OCI-LY7 (cell line): ENCODE data around the gene DLGAP3. TPM values are rescaled to one million over a fixed set of nuclear protein-coding genes. Genes with fewer than 3 reads are reported as not detected.

Experiments
- Bru-seq: library from RNA; stranded (reverse); fragments of 400-500 nt; gene quantifications from one replicate; lab custom pipeline; 2021; lab: Mats Ljungman, UMichigan
- BruChase-seq, 2 experiments: library from RNA; stranded (reverse); fragments of 400-500 nt; gene quantifications; one replicate each; lab custom pipeline; 2021; lab: Mats Ljungman, UMichigan
- BruUV-seq: library from RNA; stranded (reverse); fragments of 400-500 nt; replicated peaks from 2 replicates; lab custom pipeline; 2021; lab: Mats Ljungman, UMichigan
- CTCF ChIA-PET: fragments of 300-600 bp; sonication (Branson Sonifier 250); formaldehyde crosslinking; loops from one replicate; lab custom pipeline; 2022; ENCODE audit warnings: antibody characterized with exemption; ENCODE audit not compliant: unreplicated experiment; lab: Charles Lee
- POLR2A ChIA-PET: fragments of 300-600 bp; sonication (Branson Sonifier 250); formaldehyde crosslinking; loops from one replicate; lab custom pipeline; 2022; ENCODE audit warnings: antibody characterized with exemption; lab: Charles Lee
- DNase-seq: peaks from one replicate; pipeline ENCODE4 v3.0.0-alpha.2; 2015; ENCODE audit warnings: low spot score
- H2AFZ ChIP-seq: fragments of 200-600 bp; sonication (generic), shearing (Covaris generic); 2 replicates; pipeline ENCODE4 v1.6.1; 2014; ENCODE audit warnings: mild to moderate bottlenecking, antibody characterized with exemption, low read length, moderate library complexity
- H3K27ac ChIP-seq: fragments of 200-600 bp; sonication (generic); 2 replicates; pipeline ENCODE4 v1.5.1; 2014; ENCODE audit warnings: mixed run types, low read depth, mild to moderate bottlenecking, moderate library complexity, low read length, inconsistent platforms; ENCODE audit not compliant: poor library complexity, severe bottlenecking
- H3K36me3 ChIP-seq: fragments of 200-600 bp; sonication (generic); 2 replicates; pipeline ENCODE4 v1.6.1; 2014; ENCODE audit warnings: mild to moderate bottlenecking, antibody characterized with exemption, low read length, moderate library complexity, mixed read lengths; ENCODE audit not compliant: insufficient read depth
- H3K4me1 ChIP-seq: fragments of 200-600 bp; sonication (generic); 2 replicates; pipeline ENCODE4 v1.5.1; 2014; ENCODE audit warnings: mild to moderate bottlenecking, low read length; ENCODE audit not compliant: insufficient read depth, poor library complexity, severe bottlenecking
- H3K4me2 ChIP-seq: fragments of 200-600 bp; sonication (generic); 2 replicates; pipeline ENCODE4 v1.6.1; 2014; ENCODE audit warnings: mild to moderate bottlenecking, low read length
- H3K4me3 ChIP-seq: fragments of 200-600 bp; sonication (generic); 2 replicates; pipeline ENCODE4 v1.5.1; 2014; ENCODE audit warnings: mild to moderate bottlenecking, low read depth, low read length; ENCODE audit not compliant: poor library complexity, severe bottlenecking
- H3K79me2 ChIP-seq: fragments of 200-600 bp; sonication (generic); 2 replicates; pipeline ENCODE4 v1.6.1; 2016; ENCODE audit warnings: low read depth, mild to moderate bottlenecking, low read length, moderate library complexity, mixed read lengths; ENCODE audit not compliant: insufficient read depth
- H3K9me2 ChIP-seq: fragments of 200-600 bp; sonication (generic); 2 replicates; pipeline ENCODE4 v1.6.1; 2016; ENCODE audit warnings: mild to moderate bottlenecking, low read length, mixed read lengths; ENCODE audit not compliant: insufficient read depth
- H3K9me3 ChIP-seq: fragments of 200-600 bp; sonication (generic); 2 replicates; pipeline ENCODE4 v1.6.1; 2014; ENCODE audit warnings: mild to moderate bottlenecking, mixed run types, low read length, mixed read lengths
- H4K20me1 ChIP-seq: fragments of 200-600 bp; sonication (generic); 2 replicates; pipeline ENCODE4 v1.6.1; 2014; ENCODE audit warnings: mild to moderate bottlenecking, antibody characterized with exemption, low read length, moderate library complexity, mixed read lengths; ENCODE audit not compliant: insufficient read depth
- EZH2phosphoT487 ChIP-seq: fragments of 200-600 bp; sonication (generic); IDR thresholded peaks from 2 replicates; pipeline ENCODE4 v1.6.1; 2018; ENCODE audit warnings: low read depth, borderline replicate concordance, mild to moderate bottlenecking, mixed run types, antibody characterized with exemption, low read length, moderate library complexity, mixed read lengths
- intact Hi-C: fragments of 100-400 bp; cut with micrococcal nuclease; formaldehyde crosslinking; loops from one replicate; pipeline ENCODE4 v1.10.0; 2022; ENCODE audit not compliant: unreplicated experiment
- long read RNA-seq: library from polyadenylated mRNA; stranded (forward); transcript quantifications from one replicate; pipeline ENCODE4 v2.0.0, GENCODE V29; 2022
- total RNA-seq, 2 experiments: library from RNA; depleted of rRNA in 1 of 2; stranded (reverse); fragments of >200 nt in 1 of 2; shearing (Covaris generic) in 1 of 2; gene quantifications; 2 replicates each; pipeline ENCODE4 v1.2.3, GENCODE V29; 2014 to 2022
- TF ChIP-seq, protein P1 (sequence below): fragments of 200-600 bp; sonication (generic); conservative IDR thresholded peaks from 2 replicates; pipeline ENCODE4 v1.5.1; 2014; ENCODE audit warnings: mild to moderate bottlenecking, antibody characterized with exemption, low read length, moderate library complexity, mixed read lengths

DLGAP3 gene, protein sequence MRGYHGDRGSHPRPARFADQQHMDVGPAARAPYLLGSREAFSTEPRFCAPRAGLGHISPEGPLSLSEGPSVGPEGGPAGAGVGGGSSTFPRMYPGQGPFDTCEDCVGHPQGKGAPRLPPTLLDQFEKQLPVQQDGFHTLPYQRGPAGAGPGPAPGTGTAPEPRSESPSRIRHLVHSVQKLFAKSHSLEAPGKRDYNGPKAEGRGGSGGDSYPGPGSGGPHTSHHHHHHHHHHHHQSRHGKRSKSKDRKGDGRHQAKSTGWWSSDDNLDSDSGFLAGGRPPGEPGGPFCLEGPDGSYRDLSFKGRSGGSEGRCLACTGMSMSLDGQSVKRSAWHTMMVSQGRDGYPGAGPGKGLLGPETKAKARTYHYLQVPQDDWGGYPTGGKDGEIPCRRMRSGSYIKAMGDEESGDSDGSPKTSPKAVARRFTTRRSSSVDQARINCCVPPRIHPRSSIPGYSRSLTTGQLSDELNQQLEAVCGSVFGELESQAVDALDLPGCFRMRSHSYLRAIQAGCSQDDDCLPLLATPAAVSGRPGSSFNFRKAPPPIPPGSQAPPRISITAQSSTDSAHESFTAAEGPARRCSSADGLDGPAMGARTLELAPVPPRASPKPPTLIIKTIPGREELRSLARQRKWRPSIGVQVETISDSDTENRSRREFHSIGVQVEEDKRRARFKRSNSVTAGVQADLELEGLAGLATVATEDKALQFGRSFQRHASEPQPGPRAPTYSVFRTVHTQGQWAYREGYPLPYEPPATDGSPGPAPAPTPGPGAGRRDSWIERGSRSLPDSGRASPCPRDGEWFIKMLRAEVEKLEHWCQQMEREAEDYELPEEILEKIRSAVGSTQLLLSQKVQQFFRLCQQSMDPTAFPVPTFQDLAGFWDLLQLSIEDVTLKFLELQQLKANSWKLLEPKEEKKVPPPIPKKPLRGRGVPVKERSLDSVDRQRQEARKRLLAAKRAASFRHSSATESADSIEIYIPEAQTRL
- total RNA-seq (2014; rRNA removed; shearing (Covaris generic)) = 0.47 and 0.64 TPM in 2 replicates
- 0.42 and 0.44 TPM in 2 replicates for total RNA-seq (2022)
- Bru-seq, nascent RNA = percentile 14 among the genes with signal in this experiment
- BruChase-seq, experiment 1, labeled RNA remaining after a 6-hour chase = percentile 15 among the genes with signal in this experiment
- BruChase-seq, experiment 2, labeled RNA remaining after a 2-hour chase = percentile 16 among the genes with signal in this experiment
- long read RNA-seq, partial matches to known transcripts = 2 of 2 reads
- long read RNA-seq, other reads (novel, unspliced or antisense) = 0 of 2 reads

DNA sequence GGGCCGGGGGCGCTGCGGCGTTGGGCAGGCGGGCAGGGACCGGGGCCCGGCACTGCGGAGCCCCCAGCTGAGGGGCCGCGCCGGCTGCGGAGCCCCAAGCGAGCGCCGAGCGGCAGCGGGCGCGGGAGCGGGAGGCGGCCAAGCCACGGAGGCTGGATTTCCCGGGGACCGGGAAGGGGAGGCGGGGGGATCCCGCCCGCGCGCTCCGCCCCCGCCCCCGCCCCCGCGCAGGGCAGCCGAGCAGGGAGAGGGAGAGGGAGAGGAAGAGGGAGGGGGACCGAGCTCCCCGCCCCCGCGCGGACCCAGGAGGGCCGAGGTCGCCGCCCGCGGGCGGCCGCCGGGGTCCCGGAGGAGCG lies at the start of gene DLGAP3:
Gene DLGAP3, minus strand, starts transcription at position 154 of the 356 bp plus-strand sequence. CDS start 24,267 bp downstream, outside the sequence.
- H3K4me1 ChIP-seq = no peaks in the 10 kb centered on the region
- ChIA-PET POLR2A (interaction anchor here (0.6 kb wide), 2 partner anchors 40 to 100 kb away, joined by 3 read pairs; no protein-coding TSS in a partner anchor), CTCF (no interaction called here)
- no peak for DNase-seq
- H3K9me3 ChIP-seq = no peaks in the 10 kb centered on the region
- H4K20me1 ChIP-seq = no peaks in the 10 kb centered on the region
- peak within 1 kb of the TSS; percentile 50 for H3K4me3 ChIP-seq
- no peaks in the 10 kb centered on the region for H3K36me3 ChIP-seq
- no peak for TF ChIP-seq EZH2phosphoT487
- TF ChIP-seq, protein P1, sequence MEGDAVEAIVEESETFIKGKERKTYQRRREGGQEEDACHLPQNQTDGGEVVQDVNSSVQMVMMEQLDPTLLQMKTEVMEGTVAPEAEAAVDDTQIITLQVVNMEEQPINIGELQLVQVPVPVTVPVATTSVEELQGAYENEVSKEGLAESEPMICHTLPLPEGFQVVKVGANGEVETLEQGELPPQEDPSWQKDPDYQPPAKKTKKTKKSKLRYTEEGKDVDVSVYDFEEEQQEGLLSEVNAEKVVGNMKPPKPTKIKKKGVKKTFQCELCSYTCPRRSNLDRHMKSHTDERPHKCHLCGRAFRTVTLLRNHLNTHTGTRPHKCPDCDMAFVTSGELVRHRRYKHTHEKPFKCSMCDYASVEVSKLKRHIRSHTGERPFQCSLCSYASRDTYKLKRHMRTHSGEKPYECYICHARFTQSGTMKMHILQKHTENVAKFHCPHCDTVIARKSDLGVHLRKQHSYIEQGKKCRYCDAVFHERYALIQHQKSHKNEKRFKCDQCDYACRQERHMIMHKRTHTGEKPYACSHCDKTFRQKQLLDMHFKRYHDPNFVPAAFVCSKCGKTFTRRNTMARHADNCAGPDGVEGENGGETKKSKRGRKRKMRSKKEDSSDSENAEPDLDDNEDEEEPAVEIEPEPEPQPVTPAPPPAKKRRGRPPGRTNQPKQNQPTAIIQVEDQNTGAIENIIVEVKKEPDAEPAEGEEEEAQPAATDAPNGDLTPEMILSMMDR = no peak
- peak within 1 kb of the TSS; percentile 57; the same call in 1 of the 2 replicates for H3K4me2 ChIP-seq
- intact Hi-C loops = no loop called here
- no peaks in the 10 kb centered on the region for H3K79me2 ChIP-seq
- H2AFZ ChIP-seq = no peak within 1 kb of the TSS
- no TSS peak for BruUV-seq
- no peaks in the 10 kb centered on the region for H3K9me2 ChIP-seq
- no peak within 1 kb of the TSS for H3K27ac ChIP-seq

DNA sequence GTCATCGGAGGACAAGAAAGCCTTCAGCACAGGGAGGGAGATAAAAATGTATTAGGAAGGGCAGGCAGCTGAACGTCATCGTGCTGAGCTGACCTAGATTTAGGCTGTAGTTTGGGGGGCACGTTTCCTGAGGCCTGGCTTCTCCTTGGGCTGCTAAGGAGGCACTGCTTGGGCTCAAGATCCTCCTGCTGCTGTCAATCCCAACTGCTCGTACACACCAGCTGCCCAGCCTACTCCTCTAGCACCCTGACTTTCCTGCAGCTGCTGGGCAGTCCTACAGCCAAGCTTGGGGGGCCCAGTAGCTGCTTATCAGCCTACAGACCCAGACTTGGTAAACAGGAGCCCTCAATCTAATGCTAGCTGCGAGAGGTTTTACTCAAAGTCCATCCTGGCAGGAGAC lies 49.5 kb upstream of the DLGAP3 start:
- Histone ChIP-seq H3K9me2 (no peaks in the 10 kb centered on the region), H3K4me2 (no peak overlapping the region), H2AFZ (no peak overlapping the region), H3K4me3 (no peak overlapping the region), H3K79me2 (peaks cover 1% of the 10 kb centered on the region; the same call in 1 of the 2 replicates), H4K20me1 (0 out of 2 replicates have a peak, but pooled peaks cover under 1% of the 10 kb centered on the region), H3K36me3 (peaks cover 13% of the 10 kb centered on the region), H3K9me3 (no peaks in the 10 kb centered on the region), H3K27ac (no peak overlapping the region), H3K4me1 (peaks cover 24% of the 10 kb centered on the region)
- ChIA-PET POLR2A (no interaction called here), CTCF (no interaction called here)
- intact Hi-C loops = no loop called here
- no peak for TF ChIP-seq EZH2phosphoT487
- TF ChIP-seq, protein P1 = no peak
- BruUV-seq = no TSS peak
- DNase-seq = no peak
